H9 (cell line): ENCODE data around the gene ABCA1. TPM values are rescaled to one million over a fixed set of nuclear protein-coding genes. Genes with fewer than 3 reads are reported as not detected.

Experiments
- DNase-seq: peaks from one replicate; pipeline ENCODE4 v3.0.0-alpha.2; 2017
- H2AFZ ChIP-seq: one replicate; pipeline ENCODE4 v1.6.1; 2013; ENCODE audit warnings: mild to moderate bottlenecking, low read length, control low read depth, moderate library complexity
- H2AK5ac ChIP-seq: 2 replicates; pipeline ENCODE4 v1.6.1; 2013; ENCODE audit warnings: low read length, control low read depth, mixed read lengths; ENCODE audit not compliant: insufficient read length
- H2BK120ac ChIP-seq: one replicate; pipeline ENCODE4 v1.6.1; 2013; ENCODE audit warnings: low read depth, mild to moderate bottlenecking, low read length, control low read depth, inconsistent platforms; ENCODE audit not compliant: poor library complexity, severe bottlenecking
- H2BK12ac ChIP-seq: 2 replicates; pipeline ENCODE4 v1.6.1; 2013; ENCODE audit warnings: low read length, control low read depth, mixed read lengths, low read depth; ENCODE audit not compliant: insufficient read length
- H2BK15ac ChIP-seq: 2 replicates; pipeline ENCODE4 v1.6.1; 2013; ENCODE audit warnings: low read depth, low read length, control low read depth
- H2BK20ac ChIP-seq: one replicate; pipeline ENCODE4 v1.6.1; 2013; ENCODE audit warnings: low read depth, mild to moderate bottlenecking, low read length, control low read depth, inconsistent platforms; ENCODE audit not compliant: poor library complexity, severe bottlenecking
- H2BK5ac ChIP-seq: 2 replicates; pipeline ENCODE4 v1.6.1; 2013; ENCODE audit warnings: low read length, control low read depth, mixed read lengths; ENCODE audit not compliant: insufficient read length
- H3K14ac ChIP-seq: 2 replicates; pipeline ENCODE4 v1.6.1; 2013; ENCODE audit warnings: low read length, control low read depth; ENCODE audit not compliant: insufficient read depth
- H3K18ac ChIP-seq: 2 replicates; pipeline ENCODE4 v1.6.1; 2013; ENCODE audit warnings: low read depth, mild to moderate bottlenecking, mixed read lengths, low read length, control low read depth; ENCODE audit not compliant: insufficient read length
- H3K23ac ChIP-seq: 2 replicates; pipeline ENCODE4 v1.6.1; 2013; ENCODE audit warnings: low read length, control low read depth, mixed read lengths, low read depth; ENCODE audit not compliant: insufficient read length
- H3K23me2 ChIP-seq: 2 replicates; pipeline ENCODE4 v1.6.1; 2013; ENCODE audit warnings: low read depth, mild to moderate bottlenecking, mixed read lengths, low read length, control low read depth; ENCODE audit not compliant: insufficient read length, poor library complexity, severe bottlenecking
- H3K27ac ChIP-seq: 2 replicates; pipeline ENCODE4 v1.5.1; 2013; ENCODE audit warnings: low read length, control low read depth, mixed read lengths, low read depth; ENCODE audit not compliant: insufficient read length
- H3K27me3 ChIP-seq: 2 replicates; pipeline ENCODE4 v1.6.1; 2013; ENCODE audit warnings: low read length, control low read depth, inconsistent platforms; ENCODE audit not compliant: insufficient read depth
- H3K4ac ChIP-seq: 2 replicates; pipeline ENCODE4 v1.6.1; 2013; ENCODE audit warnings: low read depth, mild to moderate bottlenecking, control low read depth, inconsistent platforms, low read length, moderate library complexity
- H3K4me1 ChIP-seq: 2 replicates; pipeline ENCODE4 v1.6.1; 2013; ENCODE audit warnings: low read length, control low read depth, inconsistent platforms; ENCODE audit not compliant: insufficient read depth
- H3K4me2 ChIP-seq: 2 replicates; pipeline ENCODE4 v1.6.1; 2013; ENCODE audit warnings: low read length, control low read depth, mixed read lengths; ENCODE audit not compliant: insufficient read length, insufficient read depth
- H3K56ac ChIP-seq: 2 replicates; pipeline ENCODE4 v1.6.1; 2013; ENCODE audit warnings: low read depth, mild to moderate bottlenecking, mixed read lengths, low read length, control low read depth; ENCODE audit not compliant: insufficient read length
- H3K79me1 ChIP-seq: 2 replicates; pipeline ENCODE4 v1.6.1; 2013; ENCODE audit warnings: low read depth, mild to moderate bottlenecking, moderate library complexity, low read length, control low read depth, inconsistent platforms; ENCODE audit not compliant: insufficient read depth, poor library complexity, severe bottlenecking
- H3K79me2 ChIP-seq: 2 replicates; pipeline ENCODE4 v1.6.1; 2013; ENCODE audit warnings: low read length, control low read depth, inconsistent platforms; ENCODE audit not compliant: insufficient read depth
- H3K9ac ChIP-seq: 2 replicates; pipeline ENCODE4 v1.6.1; 2013; ENCODE audit warnings: low read length, control low read depth, mixed read lengths; ENCODE audit not compliant: insufficient read length; ENCODE audit errors: extremely low read depth
- H3K9me3 ChIP-seq: one replicate; pipeline ENCODE4 v1.6.1; 2013; ENCODE audit warnings: low read depth, low read length, inconsistent platforms; ENCODE audit not compliant: control insufficient read depth
- H3T11ph ChIP-seq: one replicate; pipeline ENCODE4 v1.6.1; 2013; ENCODE audit warnings: mild to moderate bottlenecking, low read length, control low read depth, inconsistent platforms
- H4K20me1 ChIP-seq: one replicate; pipeline ENCODE4 v1.6.1; 2013; ENCODE audit not compliant: control insufficient read depth, insufficient read length, insufficient read depth
- H4K5ac ChIP-seq: 2 replicates; pipeline ENCODE4 v1.6.1; 2013; ENCODE audit warnings: low read depth, mild to moderate bottlenecking, mixed read lengths, low read length, control low read depth; ENCODE audit not compliant: insufficient read length
- H4K8ac ChIP-seq: replicated peaks from 2 replicates; pipeline ENCODE4 v1.6.1; 2013; ENCODE audit warnings: low read length, control low read depth, mixed read lengths, low read depth; ENCODE audit not compliant: insufficient read length
- H4K91ac ChIP-seq: 2 replicates; pipeline ENCODE4 v1.6.1; 2013; ENCODE audit warnings: low read depth, mild to moderate bottlenecking, moderate library complexity, mixed read lengths, low read length, control low read depth; ENCODE audit not compliant: insufficient read length
- H3K27ac Mint-ChIP-seq, 3 experiments: 2 replicates in 2 of 3; 3 replicates in 1 of 3; pipeline ENCODE4 v1.8.0; 2020 to 2021; ENCODE audit warnings: mixed read lengths in 3 of 3, mild to moderate bottlenecking in 1 of 3, moderate library complexity in 1 of 3
- H3K27me3 Mint-ChIP-seq: 2 replicates; pipeline ENCODE4 v1.8.0; 2021; ENCODE audit warnings: low read depth, mild to moderate bottlenecking, moderate library complexity, mixed read lengths
- H3K36me3 Mint-ChIP-seq, 3 experiments: 2 replicates in 2 of 3; 3 replicates in 1 of 3; pipeline ENCODE4 v1.8.0; 2020 to 2021; ENCODE audit warnings: low read depth in 3 of 3, mixed read lengths in 3 of 3; ENCODE audit not compliant: insufficient read depth in 1 of 3
- H3K4me1 Mint-ChIP-seq, 2 experiments: 2 replicates each; pipeline ENCODE4 v1.8.0; 2020; ENCODE audit warnings: mixed read lengths in 2 of 2
- H3K4me3 Mint-ChIP-seq, 2 experiments: 2 replicates in 1 of 2; 3 replicates in 1 of 2; pipeline ENCODE4 v1.8.0; 2020 to 2021; ENCODE audit warnings: mild to moderate bottlenecking in 2 of 2, mixed read lengths in 2 of 2, moderate library complexity in 1 of 2
- H3K9me3 Mint-ChIP-seq, 2 experiments: 2 replicates in 1 of 2; 3 replicates in 1 of 2; pipeline ENCODE4 v1.8.0; 2020; ENCODE audit warnings: mild to moderate bottlenecking in 2 of 2, mixed read lengths in 2 of 2, moderate library complexity in 1 of 2
- CTCF ChIP-seq: fragments of 200-600 bp; sonication (generic); conservative IDR thresholded peaks from 3 replicates; pipeline ENCODE4 v1.8.0; 2021; ENCODE audit warnings: antibody characterized with exemption, mild to moderate bottlenecking
- WGBS: extraction: QIAGEN DNeasy Blood & Tissue Kit; methylation state at CpG from one replicate; pipeline ENCODE4 v1.1.7; 2013; ENCODE audit warnings: missing lambda C conversion rate, low lambda C conversion rate, mixed read lengths; ENCODE audit not compliant: insufficient read length; ENCODE audit errors: extremely low coverage; 5-methylcytosine and 5-hydroxymethylcytosine counted together
- total RNA-seq: library from RNA; stranded (reverse); gene quantifications from 2 replicates; pipeline ENCODE4 v1.2.1, GENCODE V29; 2021

ABCA1 gene
- total RNA-seq, 1 experiment from 2014 or later = 16.6 TPM

DNA sequence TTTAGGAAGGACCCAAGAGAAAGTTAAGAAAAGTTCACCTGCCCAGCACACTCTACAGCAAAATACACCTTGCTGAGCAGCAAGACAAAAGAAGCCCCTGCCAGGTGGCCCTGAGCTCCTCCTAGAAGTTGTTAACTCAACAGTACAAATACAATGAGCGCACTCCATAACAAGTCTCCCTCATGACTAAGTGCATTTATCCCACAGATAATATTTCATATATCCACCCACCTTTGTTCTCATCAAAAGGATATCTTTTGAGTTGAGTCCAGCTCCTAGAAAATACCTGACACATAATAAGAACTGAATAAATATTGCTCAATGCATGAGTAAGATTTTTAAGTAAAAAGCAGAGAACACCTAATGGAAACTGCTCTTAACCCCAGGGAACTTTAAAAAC is 73.3 kb downstream of the ABCA1 start:
- Histone ChIP-seq H2BK5ac (no peak overlapping the region), H3T11ph (no peak overlapping the region), H4K8ac (no peak overlapping the region), H2AFZ (no peak overlapping the region), H3K14ac (no peak overlapping the region), H3K18ac (no peak overlapping the region), H3K27me3 (no peaks in the 10 kb centered on the region), H3K27ac (no peak overlapping the region), H2AK5ac (no peak overlapping the region), H3K23me2 (no peaks in the 10 kb centered on the region), H2BK12ac (no peak overlapping the region), H3K79me2 (no peaks in the 10 kb centered on the region), H4K20me1 (no peaks in the 10 kb centered on the region), H3K9ac (no peak overlapping the region), H2BK15ac (no peak overlapping the region), H3K4ac (no peak overlapping the region), H2BK20ac (no peak overlapping the region), H3K79me1 (no peaks in the 10 kb centered on the region), H4K5ac (no peak overlapping the region), H3K9me3 (no peaks in the 10 kb centered on the region), H3K56ac (no peak overlapping the region), H3K4me2 (no peak overlapping the region), H4K91ac (no peak overlapping the region), H3K4me1 (no peaks in the 10 kb centered on the region), H2BK120ac (no peak overlapping the region), H3K23ac (no peak overlapping the region)
- peaks cover 15 to 23% of the 10 kb centered on the region in 2 experiments for H3K4me1 Mint-ChIP-seq
- H3K27ac Mint-ChIP-seq = peak overlapping the region in 1 of 3 experiments; percentile 52; a peak in 3 of 7 replicates
- peaks cover 4 to 29% (median 21%) of the 10 kb centered on the region in 3 experiments; a peak in 6 of 7 replicates for H3K36me3 Mint-ChIP-seq
- no peaks in the 10 kb centered on the region for H3K27me3 Mint-ChIP-seq
- no peak overlapping the region for H3K4me3 Mint-ChIP-seq
- no peaks in the 10 kb centered on the region for H3K9me3 Mint-ChIP-seq
- no peak for TF ChIP-seq CTCF
- WGBS = no CpG with 5 or more reads among the region's 1 CpG
- no peak for DNase-seq
